Transverse colon (tissue), 4 donors: ENCODE results near the gene ENTPD8. TPM values are rescaled to one million over a fixed set of nuclear protein-coding genes. Genes with fewer than 3 reads are reported as not detected.

Experiments used
- DNase-seq: peaks from one replicate; pipeline ENCODE4 v3.0.0-alpha.2; 2019
- H3K27ac ChIP-seq, 4 donors: fragments of 200-600 bp; sonication (generic); 2 replicates each; pipeline ENCODE4 v1.5.1; 2016 to 2018; ENCODE audit warnings: inconsistent platforms in 4 of 4
- H3K27me3 ChIP-seq: fragments of 200-600 bp; sonication (generic); 2 replicates; pipeline ENCODE4 v1.5.1; 2017; ENCODE audit warnings: inconsistent platforms
- H3K36me3 ChIP-seq, 4 donors: fragments of 200-600 bp; sonication (generic); 2 replicates each; pipeline ENCODE4 v1.5.1; 2017 to 2019; ENCODE audit warnings: inconsistent platforms in 4 of 4
- H3K4me1 ChIP-seq, 4 donors: fragments of 200-600 bp; sonication (generic); 2 replicates each; pipeline ENCODE4 v1.5.1; 2017 to 2020; ENCODE audit warnings: inconsistent platforms in 4 of 4
- H3K4me3 ChIP-seq, 4 donors: fragments of 200-600 bp; sonication (generic); 1 replicate in 1 of 4; 2 replicates in 3 of 4; pipeline versions ENCODE4 v1.5.1 to v1.6.1; 2017 to 2019; ENCODE audit warnings: inconsistent platforms in 4 of 4
- H3K9me3 ChIP-seq, 2 donors: fragments of 200-600 bp; sonication (generic); 2 replicates each; pipeline ENCODE4 v1.5.1; 2017 to 2019; ENCODE audit warnings: inconsistent platforms in 2 of 2
- EP300 ChIP-seq: sonication (generic); formaldehyde crosslinking; IDR thresholded peaks from one replicate; pipeline ENCODE4 v1.6.1; 2017; ENCODE audit warnings: antibody characterized with exemption, low read depth
- POLR2A ChIP-seq: fragments of 450-650 bp; IDR thresholded peaks from one replicate; pipeline ENCODE4 v1.6.1; 2016; ENCODE audit warnings: antibody characterized with exemption, mild to moderate bottlenecking, moderate library complexity
- POLR2AphosphoS5 ChIP-seq, 3 donors: sonication (generic); formaldehyde crosslinking; IDR thresholded peaks; one replicate each; pipeline ENCODE4 v1.6.1; 2016; ENCODE audit warnings: antibody characterized with exemption in 3 of 3
- WGBS, 2 donors: methylation state at CpG; one replicate each; pipeline ENCODE4 v1.1.5; 2018; ENCODE audit warnings: low coverage in 1 of 2; 5-methylcytosine and 5-hydroxymethylcytosine counted together
- in situ Hi-C, 4 donors: fragments of 200-750 bp; cut with MboI; loops; one replicate each; pipeline versions ENCODE4 v1.15.0 to v1.15.1; 2017; ENCODE audit warnings: low sequenced_read_pairs in 3 of 4, low pct_ligation_motif_present in 1 of 4, low pct_unique_long_range_greater_than_20kb in 1 of 4
- intact Hi-C: fragments of 100-400 bp; cut with DNase I; formaldehyde crosslinking; loops from one replicate; pipeline ENCODE4 v1.15.1; 2023; ENCODE audit warnings: low total_unique reads
- total RNA-seq, 4 donors: library from RNA; depleted of rRNA; stranded (reverse); fragments of >200 nt; gene quantifications; one replicate each; pipeline ENCODE4 v1.1.0, GENCODE V29; 2016
- TF ChIP-seq, protein P1 (sequence below), 5 experiments: fragments of 200-600 bp in 3 of 5; fragments of 450-650 bp in 2 of 5; sonication (generic) in 3 of 5; IDR thresholded peaks; 1 replicate in 2 of 5; 2 replicates in 3 of 5; pipeline ENCODE4 v1.5.1; 2016 to 2017; ENCODE audit warnings: antibody characterized with exemption in 5 of 5, inconsistent platforms in 3 of 5, mild to moderate bottlenecking in 2 of 5, moderate library complexity in 1 of 5

ENTPD8 gene
- total RNA-seq, 4 donors from 2014 or later: 20.7 to 109 (median 63.8) TPM

DNA sequence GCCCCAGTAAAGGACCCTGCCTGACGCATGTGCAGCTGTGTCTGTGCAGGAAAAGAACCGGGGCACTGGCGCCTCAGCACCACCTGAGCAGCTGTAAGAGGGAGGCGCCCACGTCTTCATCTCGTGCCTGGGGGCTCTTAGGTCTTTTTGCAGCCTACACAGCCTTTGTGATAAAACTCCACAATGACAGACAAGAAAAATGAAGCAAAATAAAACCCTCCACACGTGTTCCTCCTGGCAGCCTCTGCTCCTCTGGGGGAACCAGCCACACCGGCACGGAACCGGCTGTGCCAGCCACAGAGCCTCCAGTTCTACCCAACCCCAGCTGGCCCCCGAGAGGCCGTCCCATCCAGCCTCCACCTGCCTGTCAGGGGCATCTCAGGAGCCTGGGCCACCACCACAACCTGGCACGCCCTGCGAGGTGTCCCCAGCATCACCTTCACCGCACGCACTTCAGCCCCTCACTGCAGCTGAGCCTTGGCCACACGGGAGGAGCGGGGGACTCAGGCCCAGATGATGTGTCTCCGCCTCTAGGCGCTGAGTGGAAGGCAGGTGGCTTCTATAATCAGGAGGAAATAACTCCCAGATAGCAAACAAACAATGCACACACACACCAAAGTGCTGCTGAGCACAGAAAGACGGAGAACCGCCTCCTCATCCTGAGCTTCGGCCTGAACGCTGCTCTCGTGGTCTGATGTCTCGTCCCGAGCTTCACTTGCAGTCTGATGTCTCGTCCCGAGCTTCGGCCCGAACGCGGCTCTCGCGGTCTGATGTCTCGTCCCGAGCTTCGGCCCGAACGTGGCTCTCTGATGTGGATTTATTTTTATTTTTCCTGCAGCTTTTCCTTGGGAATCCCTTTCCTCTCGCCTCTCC lies 46.5 kb upstream of the ENTPD8 start:
- H3K4me3 ChIP-seq: no peak overlapping the region
- TF ChIP-seq, protein P1, sequence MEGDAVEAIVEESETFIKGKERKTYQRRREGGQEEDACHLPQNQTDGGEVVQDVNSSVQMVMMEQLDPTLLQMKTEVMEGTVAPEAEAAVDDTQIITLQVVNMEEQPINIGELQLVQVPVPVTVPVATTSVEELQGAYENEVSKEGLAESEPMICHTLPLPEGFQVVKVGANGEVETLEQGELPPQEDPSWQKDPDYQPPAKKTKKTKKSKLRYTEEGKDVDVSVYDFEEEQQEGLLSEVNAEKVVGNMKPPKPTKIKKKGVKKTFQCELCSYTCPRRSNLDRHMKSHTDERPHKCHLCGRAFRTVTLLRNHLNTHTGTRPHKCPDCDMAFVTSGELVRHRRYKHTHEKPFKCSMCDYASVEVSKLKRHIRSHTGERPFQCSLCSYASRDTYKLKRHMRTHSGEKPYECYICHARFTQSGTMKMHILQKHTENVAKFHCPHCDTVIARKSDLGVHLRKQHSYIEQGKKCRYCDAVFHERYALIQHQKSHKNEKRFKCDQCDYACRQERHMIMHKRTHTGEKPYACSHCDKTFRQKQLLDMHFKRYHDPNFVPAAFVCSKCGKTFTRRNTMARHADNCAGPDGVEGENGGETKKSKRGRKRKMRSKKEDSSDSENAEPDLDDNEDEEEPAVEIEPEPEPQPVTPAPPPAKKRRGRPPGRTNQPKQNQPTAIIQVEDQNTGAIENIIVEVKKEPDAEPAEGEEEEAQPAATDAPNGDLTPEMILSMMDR (IDR thresholded peaks at IDR 0.05): no peak
- TF ChIP-seq POLR2A: no peak
- TF ChIP-seq POLR2AphosphoS5 (IDR thresholded peaks at IDR 0.05): no peak
- no peak for TF ChIP-seq EP300
- no peaks in the 10 kb centered on the region for H3K36me3 ChIP-seq
- DNase-seq: no peak
- intact Hi-C loops: no loop called here
- no peak overlapping the region for H3K27ac ChIP-seq
- no peaks in the 10 kb centered on the region for H3K27me3 ChIP-seq
- 0 to 51% methylated on average over 1 to 39 of the region's 41 CpGs for WGBS, 2 donors
- H3K9me3 ChIP-seq: no peaks in the 10 kb centered on the region
- peaks cover 0 to 12% (median 8%) of the 10 kb centered on the region in 4 donors for H3K4me1 ChIP-seq
- in situ Hi-C loops: no loop called here

DNA sequence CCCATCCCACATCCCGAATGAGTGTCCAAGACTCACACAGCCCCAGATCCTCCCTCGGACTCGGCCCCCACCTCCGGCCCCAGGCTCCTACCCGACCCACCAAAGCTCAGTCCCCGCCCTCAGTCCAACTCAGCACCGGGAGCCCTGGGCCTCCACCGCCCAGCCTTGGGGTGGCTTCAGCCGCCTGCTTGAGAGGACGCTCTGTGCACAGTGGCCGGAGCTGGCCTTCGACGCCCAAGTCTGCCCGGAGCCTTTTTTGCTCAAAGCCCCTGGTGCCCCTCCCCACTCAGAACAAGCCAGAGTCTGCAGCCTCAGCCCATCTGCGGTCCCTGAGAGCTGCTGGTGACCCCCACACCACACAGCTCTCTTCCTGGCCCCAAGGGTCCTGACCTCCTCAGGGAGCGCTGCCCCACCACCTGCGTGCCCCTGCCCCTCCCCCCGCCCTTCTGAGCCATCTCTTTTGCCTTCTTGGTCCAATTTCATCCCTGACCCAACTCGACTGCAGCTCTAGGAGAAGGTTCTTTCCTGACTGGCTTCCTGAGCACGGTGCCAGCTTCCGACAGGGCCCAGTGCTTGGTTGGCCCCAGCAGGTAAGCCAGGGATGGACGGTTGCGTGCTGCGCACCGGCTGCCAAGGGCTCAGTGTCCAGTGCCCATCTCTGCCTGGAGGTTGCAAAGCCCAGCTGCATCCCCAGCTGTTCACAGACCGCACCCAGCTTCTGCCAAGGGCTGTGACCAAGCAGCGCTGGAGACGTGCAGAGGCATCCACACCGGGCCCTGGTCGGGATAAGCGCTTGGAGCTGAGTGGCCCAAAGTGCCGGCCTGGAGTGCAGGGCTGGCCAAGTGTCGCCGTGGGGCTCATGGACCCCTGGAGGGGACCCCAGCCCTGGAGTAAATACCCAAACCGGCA lies 45.6 kb upstream of the ENTPD8 start:
- H3K4me3 ChIP-seq: no peak overlapping the region
- in situ Hi-C loops (no loop called here), intact Hi-C loops (no loop called here)
- no peaks in the 10 kb centered on the region for H3K36me3 ChIP-seq
- 76% methylated on average over 29 of the region's 35 CpGs; no CpG with 5 or more reads in 1 of the 2 donors for WGBS, 2 donors
- no peaks in the 10 kb centered on the region for H3K9me3 ChIP-seq
- no peak overlapping the region for H3K27ac ChIP-seq
- H3K4me1 ChIP-seq: peaks cover 0 to 12% (median 9%) of the 10 kb centered on the region in 4 donors
- no peaks in the 10 kb centered on the region for H3K27me3 ChIP-seq
- no peak for DNase-seq
- TF ChIP-seq EP300 (no peak), POLR2A (no peak), POLR2AphosphoS5 (IDR thresholded peaks at IDR 0.05) (no peak)
- TF ChIP-seq, protein P1 (IDR thresholded peaks at IDR 0.05): no peak

DNA sequence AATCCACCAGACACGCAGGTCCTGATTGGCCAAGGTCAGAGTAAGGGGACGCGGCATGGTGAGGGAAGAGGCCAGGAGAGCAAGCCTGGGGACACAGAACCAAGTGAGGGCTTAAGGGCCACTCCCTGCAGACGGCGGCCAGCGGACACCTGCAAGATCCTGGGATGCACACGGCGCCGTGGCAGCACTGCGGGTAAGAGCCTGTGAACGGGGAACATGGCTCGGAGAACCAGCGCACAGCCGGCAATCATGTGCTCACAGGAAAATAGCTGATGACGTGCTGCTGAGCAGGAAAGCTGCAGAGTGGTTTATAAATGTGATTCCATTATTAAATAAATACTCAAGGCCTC lies 45.0 kb upstream of the ENTPD8 start:
- no peak for DNase-seq
- Histone ChIP-seq H3K36me3 (no peaks in the 10 kb centered on the region), H3K4me3 (no peak overlapping the region), H3K4me1 (peaks cover 0 to 12% (median 10%) of the 10 kb centered on the region in 4 donors), H3K27me3 (no peaks in the 10 kb centered on the region), H3K9me3 (no peaks in the 10 kb centered on the region), H3K27ac (no peak overlapping the region)
- in situ Hi-C loops: no loop called here
- no peak for TF ChIP-seq POLR2A
- TF ChIP-seq, protein P1 (IDR thresholded peaks at IDR 0.05): no peak
- TF ChIP-seq EP300: no peak
- no peak for TF ChIP-seq POLR2AphosphoS5 (IDR thresholded peaks at IDR 0.05)
- intact Hi-C loops: no loop called here
- 94% methylated on average over 15 of the region's 15 CpGs; no CpG with 5 or more reads in 1 of the 2 donors for WGBS, 2 donors
